ENCODE results near the gene TK2.
"Not testable (repeated sequence)": the region's sequence is repeated elsewhere in the genome, so short reads cannot be mapped to it uniquely, and the experiment has no call there.

Gene TK2

GRCh38 chr16:66503030-66503429 lies 46.9 kb downstream of the TK2 start:
- DNase-seq (ENCODE audit: low spot score) = no peak

GRCh38 chr16:66502020-66502913 lies 47.7 kb downstream of the TK2 start:
- DNase-seq (ENCODE audit: low spot score) = no peak

DNA sequence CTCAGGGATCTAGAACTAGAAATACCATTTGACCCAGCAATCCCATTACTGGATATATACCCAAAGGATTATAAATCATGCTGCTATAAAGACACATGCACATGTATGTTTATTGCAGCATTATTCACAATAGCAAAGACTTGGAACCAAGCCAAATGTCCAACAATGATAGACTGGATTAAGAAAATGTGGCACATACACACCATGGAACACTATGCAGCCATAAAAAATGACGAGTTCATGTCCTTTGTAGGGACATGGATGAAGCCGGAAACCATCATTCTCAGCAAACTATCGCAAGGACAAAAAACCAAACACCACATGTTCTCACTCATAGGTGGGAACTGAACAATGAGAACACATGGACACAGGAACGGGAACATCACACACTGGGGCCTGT lies 48.4 kb downstream of the TK2 start:
- DNase-seq (ENCODE audit: low spot score) = not testable (repeated sequence)

- not testable (repeated sequence) for DNase-seq (ENCODE audit: low spot score)
Measured at GRCh38 chr16:66497921-66498320, 52.0 kb downstream of the TK2 start.

GRCh38 chr16:66496226-66496625 lies 53.7 kb downstream of the TK2 start:
- not testable (repeated sequence) for DNase-seq (ENCODE audit: low spot score)

DNA sequence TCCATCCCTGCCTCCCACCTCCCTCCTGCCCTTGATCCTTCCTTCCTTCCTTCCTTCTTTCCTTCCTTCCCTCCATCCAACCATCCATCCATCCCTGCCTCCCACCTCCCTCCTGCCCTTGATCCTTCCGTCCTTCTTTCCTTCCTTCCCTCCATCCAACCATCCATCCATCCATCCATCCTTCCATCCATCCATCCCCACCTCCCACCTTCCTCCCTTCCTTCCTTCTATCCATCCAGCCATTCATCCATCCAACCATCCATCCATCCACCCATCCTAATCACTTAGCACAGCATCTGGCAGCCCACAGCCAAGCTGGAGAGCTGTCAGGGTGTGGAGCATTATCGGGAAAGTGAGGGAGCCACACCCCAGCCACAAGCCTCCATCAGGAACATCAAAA lies 54.5 kb downstream of the TK2 start:
- DNase-seq (ENCODE audit: low spot score) = no peak

GRCh38 chr16:66494916-66495315 lies 55.0 kb downstream of the TK2 start:
- no peak for DNase-seq (ENCODE audit: low spot score)

DNA sequence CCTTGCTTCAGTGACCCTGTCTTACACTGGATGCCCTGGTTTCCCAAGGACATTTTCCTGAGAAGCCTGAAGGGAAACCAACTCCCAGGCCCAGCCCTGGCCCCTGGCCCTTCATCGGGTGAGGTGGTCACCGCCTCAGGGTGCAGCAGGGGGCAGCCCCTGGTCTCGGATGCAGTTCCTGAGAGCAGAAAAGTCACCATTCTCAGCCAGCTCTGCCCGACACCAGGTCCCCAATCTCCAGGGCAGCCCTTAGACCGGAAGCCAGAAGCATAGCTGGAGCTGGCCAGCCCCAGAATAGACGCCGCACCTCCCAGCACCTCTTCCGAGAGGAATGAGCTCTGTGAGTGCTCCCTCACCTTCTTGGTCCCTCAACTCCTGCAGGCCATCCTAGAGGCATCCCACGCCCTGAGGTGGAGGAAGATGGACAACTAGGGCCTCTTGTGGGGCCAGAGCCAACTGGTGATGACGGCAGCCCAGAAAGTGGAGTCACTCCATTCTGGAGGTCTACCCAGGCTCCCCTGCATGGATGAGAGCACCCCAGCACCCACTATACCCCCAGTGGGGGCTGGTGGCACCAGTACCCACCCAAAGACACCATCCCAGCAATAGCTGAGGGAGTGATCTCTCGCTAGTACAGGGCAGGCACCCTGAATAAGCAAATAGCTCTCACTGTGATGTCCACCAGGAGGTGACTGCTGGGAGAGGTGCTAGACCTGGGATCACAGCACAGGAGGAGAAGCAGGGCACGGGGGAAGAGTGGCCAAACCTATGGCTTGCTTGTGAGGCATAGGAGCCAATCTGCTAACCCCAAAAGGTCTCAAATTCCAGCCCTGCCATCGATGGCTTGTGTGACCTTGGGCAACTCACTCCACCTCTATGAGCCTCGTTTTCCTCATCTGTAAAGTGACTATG lies 56.2 kb downstream of the TK2 start:
- no peak for DNase-seq (ENCODE audit: low spot score)

DNA sequence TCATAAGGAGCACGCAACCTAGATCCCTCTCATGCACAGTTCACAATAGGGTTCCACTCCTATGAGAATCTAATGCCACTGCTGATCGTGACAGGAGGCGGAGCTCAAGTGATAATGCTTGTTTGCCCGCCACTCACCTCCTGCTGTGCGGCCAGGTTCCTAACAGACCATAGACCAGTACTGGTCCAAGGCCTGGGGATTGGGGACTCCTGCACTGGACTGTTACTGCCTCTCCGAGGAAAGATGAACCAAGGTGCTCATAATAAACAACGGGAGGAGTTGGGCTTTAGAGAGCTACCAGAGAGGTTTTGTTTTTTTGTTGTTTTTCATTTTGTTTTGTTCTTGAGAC lies 58.2 kb downstream of the TK2 start:
- DNase-seq (ENCODE audit: low spot score) = no peak

- no peak for DNase-seq (ENCODE audit: low spot score)
Measured at GRCh38 chr16:66490774-66491715, 58.9 kb downstream of the TK2 start.

- DNase-seq (ENCODE audit: low spot score) = no peak
Measured at GRCh38 chr16:66489818-66490217, 60.1 kb downstream of the TK2 start.

DNA sequence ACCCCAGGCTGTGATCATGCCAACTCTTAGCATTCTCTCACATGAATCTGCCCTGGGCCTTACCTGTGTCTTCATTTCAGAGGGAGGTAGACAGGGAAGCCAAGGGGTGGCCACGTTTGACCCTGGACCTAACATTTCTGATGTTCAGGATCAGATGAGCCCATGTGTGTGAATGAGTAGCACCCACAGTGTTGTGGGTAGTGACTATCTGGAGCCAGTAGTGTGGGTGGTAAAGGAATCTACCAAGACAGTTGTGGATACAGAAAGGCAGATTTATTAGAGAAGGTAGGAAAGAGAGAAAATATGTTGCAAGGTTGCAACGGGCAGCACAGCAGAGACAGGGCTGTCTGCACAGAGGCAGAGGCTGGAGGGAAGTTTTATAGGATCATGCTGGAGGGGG lies 60.5 kb downstream of the TK2 start:
- DNase-seq (ENCODE audit: low spot score) = no peak

- no peak for DNase-seq (ENCODE audit: low spot score)
Measured at GRCh38 chr16:66488505-66488904, 61.4 kb downstream of the TK2 start.

DNA sequence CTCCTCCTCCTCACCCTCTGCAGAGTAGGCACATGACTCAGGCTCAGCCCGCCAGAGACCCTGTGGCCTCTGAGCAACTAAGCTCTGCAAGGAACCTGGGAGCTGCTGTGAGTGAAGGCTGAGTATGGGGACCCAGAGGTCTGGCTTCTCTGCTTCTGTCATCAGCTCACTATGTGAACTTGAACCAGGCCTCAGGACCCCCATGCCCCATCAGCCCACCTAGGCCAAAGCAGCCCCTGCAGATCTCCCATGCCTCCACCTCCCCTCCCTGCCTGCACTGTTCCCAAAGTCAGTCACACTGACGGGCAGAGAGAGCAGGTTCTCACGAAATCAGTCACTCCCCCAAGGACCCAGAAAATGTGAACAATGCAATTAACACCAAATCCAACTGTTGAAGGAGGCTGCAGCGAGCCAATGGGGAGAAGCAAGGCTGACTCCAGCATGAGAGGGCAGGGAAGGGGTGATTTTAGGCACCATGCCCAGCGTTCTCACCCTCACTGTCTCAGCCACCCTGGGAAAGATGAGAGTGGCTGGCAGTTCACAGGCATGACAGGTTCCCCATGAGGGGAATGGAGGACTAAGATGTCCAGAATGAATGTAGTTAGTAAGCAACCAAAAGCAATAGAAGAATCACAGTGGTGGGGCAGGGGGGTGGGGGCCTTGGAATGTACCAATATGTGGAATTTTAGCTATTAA lies 62.2 kb downstream of the TK2 start:
- DNase-seq (ENCODE audit: low spot score) = no peak

- no peak for DNase-seq (ENCODE audit: low spot score)
Measured at GRCh38 chr16:66486773-66487579, 62.9 kb downstream of the TK2 start.

GRCh38 chr16:66486199-66486772 lies 63.6 kb downstream of the TK2 start:
- no peak for DNase-seq (ENCODE audit: low spot score)

DNA sequence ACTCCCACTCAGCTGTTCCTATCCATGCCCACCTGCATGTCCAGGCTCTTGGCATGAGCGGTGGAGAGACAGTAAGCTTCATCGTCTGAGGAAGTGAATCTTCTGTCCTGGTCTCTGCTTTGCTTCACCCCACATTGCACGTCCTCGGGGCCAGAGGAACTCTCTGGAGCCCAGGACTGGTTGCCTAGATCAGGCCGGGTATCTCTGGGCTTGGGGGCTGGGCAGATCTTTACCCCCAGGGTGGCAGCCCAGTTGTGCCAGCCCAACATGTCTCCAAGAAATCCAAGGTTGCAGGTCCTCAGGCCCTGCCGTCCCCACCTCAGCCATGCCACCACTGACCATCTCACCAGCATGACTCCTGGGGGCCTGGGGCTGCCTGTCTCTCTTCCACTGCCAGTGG lies 64.5 kb downstream of the TK2 start:
- DNase-seq (ENCODE audit: low spot score) = no peak

GRCh38 chr16:66484453-66485213 lies 65.3 kb downstream of the TK2 start:
- DNase-seq (ENCODE audit: low spot score) = no peak

GRCh38 chr16:66483689-66484452 lies 66.1 kb downstream of the TK2 start:
- DNase-seq (ENCODE audit: low spot score) = peak; percentile 76
